K562 (cell line): Measurements from ENCODE around the gene PEX19. TPM values are rescaled to one million over a fixed set of nuclear protein-coding genes. Genes with fewer than 3 reads are reported as not detected.

Experiments
- ATAC-seq: fragments of 200-7000 bp; cut with Tn5 transposase; 3 replicates; pipeline ENCODE4 v1.9.1; 2020; ENCODE audit warnings: moderate library complexity
- BruUV-seq: library from RNA; stranded (reverse); fragments of 400-500 nt; replicated peaks from 2 replicates; lab custom pipeline; 2021; lab: Mats Ljungman, UMichigan
- CTCF ChIA-PET: fragments of 300-600 bp; formaldehyde crosslinking; extraction: SDS; loops from one replicate; lab custom pipeline; 2021; ENCODE audit warnings: low intra/inter-chr PET ratio; lab: Yijun Ruan, JAX
- POLR2A ChIA-PET: fragments of 300-600, 350-650 bp; sonication (Branson Sonifier 250); formaldehyde crosslinking; extraction: SDS; loops from one replicate; lab custom pipeline; 2021; ENCODE audit warnings: antibody characterized with exemption, inconsistent platforms; lab: Yijun Ruan, JAX
- DNase-seq, 4 experiments: peaks; one replicate each; pipeline versions ENCODE4 v3.0.0 to v3.0.0-alpha.2; 2011 to 2018; ENCODE audit warnings: low spot score in 3 of 4, mixed read lengths in 3 of 4; ENCODE audit errors: extremely low read depth in 1 of 4
- FAIRE-seq: peaks from 2 replicates; lab custom pipeline; 2011; peaks lifted over from hg19 to GRCh38; lab: Jason Lieb, UNC
- H2AFZ ChIP-seq: 2 replicates; pipeline ENCODE4 v1.6.0; 2011; ENCODE audit warnings: low read depth, low read length, control low read depth, inconsistent platforms
- H3K27ac ChIP-seq: fragments of 200-600 bp; 3 replicates; pipeline ENCODE4 v1.8.0; 2011; ENCODE audit warnings: low read depth, mild to moderate bottlenecking, control low read depth, inconsistent platforms, low read length, moderate library complexity, mixed read lengths; ENCODE audit errors: extremely low read depth
- H3K27me3 ChIP-seq, 2 experiments: fragments of 300-600 bp in 1 of 2; 2 replicates in 1 of 2; 3 replicates in 1 of 2; pipeline versions ENCODE4 v1.6.0 to v1.8.0; 2011; ENCODE audit warnings: inconsistent platforms in 2 of 2, low read length in 2 of 2, mild to moderate bottlenecking in 1 of 2, mixed read lengths in 1 of 2, moderate library complexity in 1 of 2; ENCODE audit not compliant: control insufficient read depth in 2 of 2, insufficient read depth in 2 of 2
- H3K36me3 ChIP-seq: fragments of 300-600 bp; 3 replicates; pipeline ENCODE4 v1.8.0; 2011; ENCODE audit warnings: mild to moderate bottlenecking, low read length, inconsistent platforms; ENCODE audit not compliant: control insufficient read depth, insufficient read depth
- H3K4me1 ChIP-seq, 2 experiments: fragments of 200-600 bp in 1 of 2; replicated peaks in 1 of 2; 2 replicates in 1 of 2; 3 replicates in 1 of 2; pipeline versions ENCODE4 v1.5.1 to v1.8.0; 2011; ENCODE audit warnings: inconsistent platforms in 2 of 2, low read length in 2 of 2, mild to moderate bottlenecking in 1 of 2, mixed read lengths in 1 of 2, moderate library complexity in 1 of 2; ENCODE audit not compliant: control insufficient read depth in 2 of 2, insufficient read depth in 2 of 2
- H3K4me2 ChIP-seq: 2 replicates; pipeline ENCODE4 v1.6.1; 2011; ENCODE audit warnings: low read length, control low read depth, inconsistent platforms, mixed read lengths; ENCODE audit not compliant: insufficient read depth
- H3K4me3 ChIP-seq: fragments of 200-600 bp; sonication (generic), shearing (Covaris generic); 2 replicates; pipeline ENCODE4 v1.5.1; 2016; ENCODE audit warnings: control low read depth, inconsistent platforms
- H3K79me2 ChIP-seq: fragments of 200-600 bp; 3 replicates; pipeline ENCODE4 v1.8.0; 2011; ENCODE audit warnings: low read length, inconsistent platforms; ENCODE audit not compliant: control insufficient read depth, insufficient read depth
- H3K9ac ChIP-seq, 2 experiments: 2 replicates each; pipeline versions ENCODE4 v1.6.0 to v1.6.1; 2011; ENCODE audit warnings: low read depth in 2 of 2, low read length in 2 of 2, control low read depth in 1 of 2, inconsistent platforms in 1 of 2, mild to moderate bottlenecking in 1 of 2, mixed read lengths in 1 of 2; ENCODE audit not compliant: insufficient read depth in 1 of 2
- H3K9me1 ChIP-seq: one replicate; pipeline ENCODE4 v1.6.0; 2011; ENCODE audit warnings: inconsistent platforms, mild to moderate bottlenecking, low read length, moderate library complexity; ENCODE audit not compliant: control insufficient read depth, insufficient read depth
- H3K9me3 ChIP-seq: replicated peaks from 2 replicates; pipeline ENCODE4 v1.5.1; 2011; ENCODE audit warnings: low read depth, low read length, inconsistent platforms; ENCODE audit not compliant: control insufficient read depth, insufficient read depth
- H4K20me1 ChIP-seq: replicated peaks from 2 replicates; pipeline ENCODE4 v1.6.1; 2011; ENCODE audit warnings: low read length, inconsistent platforms, mixed read lengths; ENCODE audit not compliant: control insufficient read depth, insufficient read depth
- CEBPG ChIP-seq, 3 experiments: fragments of 200-800 bp in 1 of 3; sonication (Bioruptor generic) in 1 of 3; sonication (generic) in 1 of 3; formaldehyde crosslinking in 1 of 3; IDR thresholded peaks in 2 of 3; conservative IDR thresholded peaks in 1 of 3; 2 replicates each; pipeline versions ENCODE4 v1.6.1 to v1.8.0; 2016 to 2022; ENCODE audit warnings: missing compliant biosample characterization in 2 of 3, missing genetic modification characterization in 2 of 3, mild to moderate bottlenecking in 1 of 3, missing genetic modification reagents in 1 of 3
- ELF2 ChIP-seq: fragments of 250-450 bp; sonication (Bioruptor Pico); IDR thresholded peaks from 2 replicates; pipeline ENCODE4 v1.5.0; 2021; ENCODE audit warnings: mild to moderate bottlenecking
- NKRF ChIP-seq: fragments of 450-650 bp; IDR thresholded peaks from 2 replicates; pipeline ENCODE4 v1.6.1; 2016; ENCODE audit warnings: borderline replicate concordance
- NUFIP1 ChIP-seq: fragments of 450-650 bp; IDR thresholded peaks from 2 replicates; pipeline ENCODE4 v1.6.1; 2018; ENCODE audit not compliant: partially characterized antibody
- ZBTB40 ChIP-seq, 2 experiments: fragments of 450-650 bp in 1 of 2; sonication (generic) in 1 of 2; formaldehyde crosslinking in 1 of 2; IDR thresholded peaks; 2 replicates each; pipeline versions ENCODE4 v1.7.1 to v1.9.0; 2016 to 2022; ENCODE audit warnings: inconsistent platforms in 1 of 2, mild to moderate bottlenecking in 1 of 2, missing genetic modification reagents in 1 of 2
- ZKSCAN3 ChIP-seq: fragments of 250-450 bp; sonication (Bioruptor Pico); IDR thresholded peaks from 2 replicates; pipeline ENCODE4 v1.4.0; 2020
- ZNF740 ChIP-seq, 3 experiments: fragments of 200-800 bp in 1 of 3; sonication (Bioruptor generic) in 1 of 3; sonication (generic) in 1 of 3; formaldehyde crosslinking in 1 of 3; IDR thresholded peaks; 2 replicates each; pipeline versions ENCODE4 v1.6.1 to v1.8.0; 2016 to 2022; ENCODE audit warnings: mild to moderate bottlenecking in 2 of 3, missing compliant biosample characterization in 2 of 3, missing genetic modification characterization in 2 of 3, missing genetic modification reagents in 1 of 3
- WGBS: fragments of 100-300 bp; shearing (Covaris generic); methylation state at CpG from one replicate; pipeline ENCODE4 v1.1.6; 2016; ENCODE audit warnings: low coverage, mixed read lengths; ENCODE audit not compliant: insufficient coverage; ENCODE audit errors: missing lambda C conversion rate; 5-methylcytosine and 5-hydroxymethylcytosine counted together
- in situ Hi-C: fragments of 300-500 bp; cut with MboI; formaldehyde crosslinking; loops from 4 replicates; pipeline ENCODE4 v1.15.0; 2018; ENCODE audit warnings: inconsistent platforms, mixed read lengths
- intact Hi-C: fragments of 100-400 bp; cut with micrococcal nuclease; formaldehyde crosslinking; loops from 2 replicates; pipeline ENCODE4 v1.14.2; 2022
- polyA plus RNA-seq, 8 experiments: library from polyadenylated mRNA; depleted of rRNA in 4 of 8; stranded (reverse) in 5 of 8; unstranded in 3 of 8; fragments of >200 nt; fragmentation: Nextera tagmentation in 2 of 8; fragmentation: Illumina TruSeq in 1 of 8; extraction: Ambion mirVana in 2 of 8; extraction: Trizol in 1 of 8; gene quantifications; 2 replicates each; pipeline versions ENCODE4 v1.2.1 to v1.2.3, GENCODE V29; 2011 to 2014; ENCODE audit warnings: inconsistent platforms in 1 of 8, missing spikeins in 1 of 8
- total RNA-seq, 7 experiments: library from RNA; depleted of rRNA in 6 of 7; stranded (reverse); fragments of >200 nt in 6 of 7; fragmentation: Illumina TruSeq in 2 of 7; extraction: Trizol in 2 of 7; gene quantifications; 2 replicates each; pipeline versions ENCODE4 v1.2.1 to v1.2.3, GENCODE V29; 2011 to 2021; ENCODE audit warnings: low replicate concordance in 1 of 7

Gene PEX19
- total and polyA plus RNA-seq, 9 of the 15 experiments (the other 6 are each of a cell fraction or from before 2014, with no cell fraction given) = 32.5 to 103 (median 59.8) TPM

GRCh38 chr1:160322831-160323230, 37.9 kb upstream of the PEX19 start:
- FAIRE-seq (no peak), ATAC-seq (no peak), DNase-seq (no peak)
- no peaks in the 10 kb centered on the region for H4K20me1 ChIP-seq
- in situ Hi-C loops = no loop called here
- H3K9me1 ChIP-seq = no peaks in the 10 kb centered on the region
- no peak overlapping the region for H3K4me3 ChIP-seq
- H3K79me2 ChIP-seq = peaks cover 21% of the 10 kb centered on the region; the same call in 2 of the 3 replicates
- no peaks in the 10 kb centered on the region for H3K9me3 ChIP-seq
- H3K4me2 ChIP-seq = no peak overlapping the region
- ChIA-PET CTCF (no interaction called here), POLR2A (no interaction called here)
- H3K4me1 ChIP-seq = no peaks in the 10 kb centered on the region; a peak in 1 of 5 replicates
- no peak overlapping the region for H3K9ac ChIP-seq
- 98% methylated on average over 6 of the region's 6 CpGs for WGBS
- no peak overlapping the region for H3K27ac ChIP-seq
- no peaks in the 10 kb centered on the region for H3K27me3 ChIP-seq
- intact Hi-C loops = no loop called here
- no peak overlapping the region for H2AFZ ChIP-seq
- BruUV-seq = no TSS peak
- peaks cover 81% of the 10 kb centered on the region for H3K36me3 ChIP-seq
- no peak for TF ChIP-seq ZBTB40 (IDR thresholded peaks at IDR 0.05)
- TF ChIP-seq ZBTB40 (CRISPR knock-in tag; IDR thresholded peaks at IDR 0.05) = no peak
- no peak for TF ChIP-seq NKRF
- TF ChIP-seq ELF2 = no peak
- TF ChIP-seq ZKSCAN3 (CRISPR knock-in tag) = no peak
- no peak for TF ChIP-seq CEBPG (CRISPR knock-in tag; IDR thresholded peaks at IDR 0.05)
- no peak for TF ChIP-seq CEBPG (tag; conservative IDR thresholded peaks at IDR 0.05 in 1 of 2, IDR thresholded peaks at IDR 0.05 in 1 of 2)
- TF ChIP-seq NUFIP1 = no peak
- TF ChIP-seq ZNF740 (CRISPR knock-in tag; IDR thresholded peaks at IDR 0.05) = no peak
- TF ChIP-seq ZNF740 (tag; IDR thresholded peaks at IDR 0.05) = no peak
